OCI-LY1 (cell line): Measurements from ENCODE around the gene FAM117A.
"Not testable (repeated sequence)": the region's sequence is repeated elsewhere in the genome, so short reads cannot be mapped to it uniquely, and the experiment has no call there.

Source experiments
- H2AFZ ChIP-seq: fragments of 200-600 bp; sonication (generic), shearing (Covaris generic); 2 replicates; pipeline ENCODE4 v1.6.0; 2014; ENCODE audit warnings: antibody characterized with exemption, mild to moderate bottlenecking, low read length
- H3F3A ChIP-seq: fragments of 200-600 bp; sonication (generic), shearing (Covaris generic); 2 replicates; pipeline ENCODE4 v1.6.0; 2014; ENCODE audit warnings: mild to moderate bottlenecking, antibody characterized with exemption, low read length, moderate library complexity; ENCODE audit not compliant: insufficient read depth
- H3K27ac ChIP-seq: fragments of 200-600 bp; sonication (generic); 2 replicates; pipeline ENCODE4 v1.5.1; 2014; ENCODE audit warnings: low read length, mixed run types, mild to moderate bottlenecking, low read depth; ENCODE audit not compliant: poor library complexity, severe bottlenecking
- H3K27me3 ChIP-seq: fragments of 200-600 bp; sonication (generic); 2 replicates; pipeline ENCODE4 v1.6.0; 2014; ENCODE audit warnings: antibody characterized with exemption, mild to moderate bottlenecking, low read length, moderate library complexity; ENCODE audit not compliant: insufficient read depth
- H3K36me3 ChIP-seq: fragments of 200-600 bp; sonication (generic); 2 replicates; pipeline ENCODE4 v1.6.1; 2014; ENCODE audit warnings: mild to moderate bottlenecking, antibody characterized with exemption, low read length, moderate library complexity, mixed read lengths; ENCODE audit not compliant: insufficient read depth
- H3K4me1 ChIP-seq: fragments of 200-600 bp; sonication (generic); 2 replicates; pipeline ENCODE4 v1.5.1; 2014; ENCODE audit warnings: mild to moderate bottlenecking, low read length, moderate library complexity; ENCODE audit not compliant: insufficient read depth, severe bottlenecking
- H3K4me2 ChIP-seq: fragments of 200-600 bp; sonication (generic), shearing (Covaris generic); 2 replicates; pipeline ENCODE4 v1.6.1; 2014; ENCODE audit warnings: low read length
- H3K4me3 ChIP-seq: fragments of 200-600 bp; sonication (generic); 2 replicates; pipeline ENCODE4 v1.5.1; 2014; ENCODE audit warnings: low read length, low read depth, mild to moderate bottlenecking, mixed read lengths; ENCODE audit not compliant: poor library complexity, severe bottlenecking
- H3K79me2 ChIP-seq: fragments of 200-600 bp; shearing (Covaris generic); 2 replicates; pipeline ENCODE4 v1.6.1; 2016; ENCODE audit warnings: mixed run types, low read length, mixed read lengths; ENCODE audit not compliant: insufficient read depth
- H3K9ac ChIP-seq: fragments of 200-600 bp; sonication (generic), shearing (Covaris generic); 2 replicates; pipeline ENCODE4 v1.6.1; 2014; ENCODE audit warnings: mild to moderate bottlenecking, low read length, mixed read lengths
- H3K9me2 ChIP-seq: fragments of 200-600 bp; sonication (generic), shearing (Covaris generic); 2 replicates; pipeline ENCODE4 v1.6.1; 2014; ENCODE audit warnings: low read depth, mild to moderate bottlenecking, low read length, mixed read lengths
- H3K9me3 ChIP-seq: fragments of 200-600 bp; shearing (Covaris generic); 2 replicates; pipeline ENCODE4 v1.6.1; 2014; ENCODE audit warnings: low read length, mixed read lengths
- H4K20me1 ChIP-seq: fragments of 200-600 bp; sonication (generic), shearing (Covaris generic); 2 replicates; pipeline ENCODE4 v1.6.0; 2016; ENCODE audit warnings: mild to moderate bottlenecking, low read length; ENCODE audit not compliant: insufficient read depth
- EZH2 ChIP-seq: fragments of 200-600 bp; sonication (generic), shearing (Covaris generic); IDR thresholded peaks from 2 replicates; pipeline ENCODE4 v1.8.0; 2017; ENCODE audit warnings: borderline replicate concordance, mixed run types, mild to moderate bottlenecking, antibody characterized with exemption, low read length, moderate library complexity, mixed read lengths
- TF ChIP-seq, protein P1 (sequence below): fragments of 200-600 bp; sonication (generic), shearing (Covaris generic); IDR thresholded peaks from 2 replicates; pipeline ENCODE4 v1.5.1; 2017; ENCODE audit warnings: mild to moderate bottlenecking, antibody characterized with exemption, low read length, moderate library complexity, mixed read lengths

FAM117A gene

DNA sequence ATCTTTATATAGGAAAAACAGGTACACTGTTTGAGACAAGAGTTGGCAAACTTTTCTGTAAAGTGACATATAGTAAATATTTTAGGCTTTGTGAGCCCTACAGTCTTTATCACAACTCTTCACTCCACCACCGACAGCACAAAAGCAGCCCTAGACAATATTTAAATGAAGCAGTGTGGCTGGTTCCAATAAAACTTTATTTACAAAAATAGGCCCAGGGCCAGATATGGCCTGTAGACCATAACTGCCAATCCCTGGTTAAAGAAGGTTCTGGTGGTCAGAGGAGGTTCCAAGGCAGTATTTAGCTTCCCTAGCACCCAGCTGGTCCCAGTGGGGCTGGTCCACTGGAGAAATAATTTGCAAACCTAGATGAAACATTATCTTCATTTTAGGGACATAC is 3.6 kb downstream of the FAM117A start:
- H3K27ac ChIP-seq: peak overlapping the region; percentile 76
- H3K4me3 ChIP-seq: peak overlapping the region; percentile 80
- peaks cover 75% of the 10 kb centered on the region for H3K4me1 ChIP-seq
- H3K4me2 ChIP-seq: peak overlapping the region; percentile 81
- H3K79me2 ChIP-seq: peaks cover 77% of the 10 kb centered on the region
- peaks cover 5% of the 10 kb centered on the region for H3K9me3 ChIP-seq
- no peaks in the 10 kb centered on the region for H4K20me1 ChIP-seq
- TF ChIP-seq, protein P1, sequence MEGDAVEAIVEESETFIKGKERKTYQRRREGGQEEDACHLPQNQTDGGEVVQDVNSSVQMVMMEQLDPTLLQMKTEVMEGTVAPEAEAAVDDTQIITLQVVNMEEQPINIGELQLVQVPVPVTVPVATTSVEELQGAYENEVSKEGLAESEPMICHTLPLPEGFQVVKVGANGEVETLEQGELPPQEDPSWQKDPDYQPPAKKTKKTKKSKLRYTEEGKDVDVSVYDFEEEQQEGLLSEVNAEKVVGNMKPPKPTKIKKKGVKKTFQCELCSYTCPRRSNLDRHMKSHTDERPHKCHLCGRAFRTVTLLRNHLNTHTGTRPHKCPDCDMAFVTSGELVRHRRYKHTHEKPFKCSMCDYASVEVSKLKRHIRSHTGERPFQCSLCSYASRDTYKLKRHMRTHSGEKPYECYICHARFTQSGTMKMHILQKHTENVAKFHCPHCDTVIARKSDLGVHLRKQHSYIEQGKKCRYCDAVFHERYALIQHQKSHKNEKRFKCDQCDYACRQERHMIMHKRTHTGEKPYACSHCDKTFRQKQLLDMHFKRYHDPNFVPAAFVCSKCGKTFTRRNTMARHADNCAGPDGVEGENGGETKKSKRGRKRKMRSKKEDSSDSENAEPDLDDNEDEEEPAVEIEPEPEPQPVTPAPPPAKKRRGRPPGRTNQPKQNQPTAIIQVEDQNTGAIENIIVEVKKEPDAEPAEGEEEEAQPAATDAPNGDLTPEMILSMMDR: no peak
- TF ChIP-seq EZH2: no peak
- H3K9me2 ChIP-seq: no peaks in the 10 kb centered on the region
- no peaks in the 10 kb centered on the region for H3K27me3 ChIP-seq
- H3K36me3 ChIP-seq: peaks cover 13% of the 10 kb centered on the region
- no peak overlapping the region for H2AFZ ChIP-seq
- peak overlapping the region; percentile 72; the same call in 1 of the 2 replicates for H3K9ac ChIP-seq
- H3F3A ChIP-seq: no peaks in the 10 kb centered on the region; the same call in 1 of the 2 replicates

DNA sequence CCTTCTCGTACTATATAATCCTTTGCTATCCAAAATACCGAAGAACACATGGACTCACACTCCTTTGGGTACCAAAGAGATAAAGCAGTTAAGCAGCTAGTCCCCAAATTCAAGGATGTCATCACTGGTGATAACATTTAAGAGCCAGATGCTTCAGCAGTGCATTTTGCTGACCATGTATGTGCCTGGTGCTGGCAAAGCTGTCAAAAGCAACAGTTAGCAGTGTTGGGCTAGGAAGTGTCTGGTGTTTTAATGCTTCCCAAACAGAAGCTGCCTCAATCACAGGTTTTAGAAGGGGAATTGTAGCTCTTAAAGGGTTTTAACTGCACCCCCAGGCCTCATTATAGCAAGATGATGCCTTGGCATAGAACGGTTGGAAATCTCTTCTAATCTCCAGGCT is 4.7 kb downstream of the FAM117A start:
- no peak overlapping the region for H2AFZ ChIP-seq
- H3K9me2 ChIP-seq: no peaks in the 10 kb centered on the region
- peak overlapping the region; percentile 4; the same call in 1 of the 2 replicates for H3K9ac ChIP-seq
- H4K20me1 ChIP-seq: no peaks in the 10 kb centered on the region
- H3K4me1 ChIP-seq: peaks cover 78% of the 10 kb centered on the region
- peak overlapping the region; percentile 76 for H3K27ac ChIP-seq
- H3K27me3 ChIP-seq: no peaks in the 10 kb centered on the region
- H3K36me3 ChIP-seq: peaks cover 13% of the 10 kb centered on the region; the same call in 1 of the 2 replicates
- no peak for TF ChIP-seq EZH2
- TF ChIP-seq, protein P1: no peak
- no peaks in the 10 kb centered on the region for H3K9me3 ChIP-seq
- H3K79me2 ChIP-seq: peaks cover 85% of the 10 kb centered on the region
- no peak overlapping the region for H3K4me3 ChIP-seq
- H3K4me2 ChIP-seq: peak overlapping the region; percentile 81; the same call in 1 of the 2 replicates
- no peaks in the 10 kb centered on the region for H3F3A ChIP-seq

DNA sequence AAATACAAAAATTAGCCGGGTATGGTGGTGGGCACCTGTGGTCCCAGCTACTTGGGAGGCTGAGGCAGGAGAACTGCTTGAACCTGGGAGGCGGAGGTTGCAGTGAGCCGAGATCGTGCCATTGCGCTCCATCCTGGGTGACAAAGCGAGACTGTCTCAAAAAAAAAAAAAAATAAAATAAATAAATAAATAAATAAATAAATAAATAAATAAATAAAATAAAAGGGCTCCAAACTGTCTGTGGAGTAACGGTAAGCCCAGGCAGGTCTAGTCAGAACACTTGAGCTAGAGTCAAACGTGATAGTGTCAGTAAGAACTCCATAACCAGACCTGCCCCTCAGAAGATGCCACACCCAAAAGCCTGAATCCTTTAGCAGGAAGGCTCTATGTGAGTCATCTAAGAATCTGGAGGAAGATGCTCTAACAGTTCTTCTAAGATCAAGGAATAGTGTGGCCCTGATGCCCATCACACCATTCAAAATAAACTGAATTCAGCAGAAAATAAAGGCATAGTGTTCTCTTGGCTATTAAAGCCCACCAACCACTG is 5.4 kb downstream of the FAM117A start:
- H3K4me2 ChIP-seq, H3K9ac ChIP-seq, H3K27me3 ChIP-seq, H3F3A ChIP-seq, H3K4me3 ChIP-seq, H4K20me1 ChIP-seq, H3K9me2 ChIP-seq, H3K9me3 ChIP-seq, H2AFZ ChIP-seq: not testable (repeated sequence)
- Histone ChIP-seq H3K36me3 (peaks cover 13% of the 10 kb centered on the region; the same call in 1 of the 2 replicates), H3K27ac (peak overlapping the region; percentile 76), H3K79me2 (peaks cover 90% of the 10 kb centered on the region), H3K4me1 (peaks cover 85% of the 10 kb centered on the region)

DNA sequence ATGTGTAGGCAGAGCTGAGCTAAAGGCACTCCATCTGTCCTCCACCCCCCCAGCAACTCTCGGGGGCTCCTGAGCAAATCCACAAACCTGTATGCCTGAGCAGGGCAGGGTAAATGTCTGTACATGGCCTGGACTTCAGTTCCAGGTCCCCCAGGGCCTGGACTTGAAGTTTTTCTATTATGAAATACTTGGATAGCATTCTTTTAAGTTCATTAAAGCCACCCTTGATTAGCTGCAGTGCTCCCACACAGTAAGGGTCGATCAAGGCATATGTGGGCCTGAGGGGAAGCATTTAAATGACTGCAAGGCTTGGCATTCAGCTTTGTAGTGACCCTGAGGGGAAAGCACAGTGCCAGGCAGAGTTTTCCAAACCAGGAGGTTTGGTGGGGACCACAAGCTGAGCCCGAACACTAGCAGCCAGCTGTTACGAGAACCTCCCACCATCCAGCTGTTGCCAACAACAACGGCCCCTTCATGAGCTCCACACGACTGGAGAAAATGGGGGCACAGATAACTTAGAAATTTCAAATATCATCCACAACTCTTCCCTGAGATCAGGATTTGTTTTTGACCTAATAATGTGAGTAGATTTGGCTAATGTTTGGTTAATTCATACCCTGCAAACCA is 6.7 kb downstream of the FAM117A start:
- Histone ChIP-seq H3K27ac (peak overlapping the region; percentile 54), H3K4me1 (peaks cover 93% of the 10 kb centered on the region), H3K9me3 (no peaks in the 10 kb centered on the region), H3K4me2 (peak overlapping the region; percentile 9; the same call in 1 of the 2 replicates), H3K79me2 (peaks cover 90% of the 10 kb centered on the region), H3K27me3 (no peaks in the 10 kb centered on the region), H2AFZ (no peak overlapping the region), H3K4me3 (no peak overlapping the region), H3F3A (no peaks in the 10 kb centered on the region), H3K9me2 (no peaks in the 10 kb centered on the region), H4K20me1 (no peaks in the 10 kb centered on the region), H3K9ac (no peak overlapping the region), H3K36me3 (peaks cover 17% of the 10 kb centered on the region; the same call in 1 of the 2 replicates)
- no peak for TF ChIP-seq EZH2
- TF ChIP-seq, protein P1: no peak
